ENCODE data around the gene CIITA. TPM values are rescaled to one million over a fixed set of nuclear protein-coding genes. Genes with fewer than 3 reads are reported as not detected.

The CIITA gene
- total RNA-seq, 2 donors from 2014 or later, result 0.26 TPM; not detected in 1

- Mint-ChIP-seq H3K4me3 (no peak overlapping the region), H3K4me1 (peaks cover 5% of the 10 kb centered on the region), H3K27me3 (ENCODE audit: insufficient read depth) (peaks cover 3% of the 10 kb centered on the region), H3K9me3 (no peaks in the 10 kb centered on the region), H3K27ac (no peak overlapping the region), H3K36me3 (ENCODE audit: low read depth) (no peaks in the 10 kb centered on the region)
- no peak overlapping the region for H3K27ac ChIP-seq (ENCODE audit: low read depth, low read length)
- no peak overlapping the region for H3K9ac ChIP-seq (ENCODE audit: extremely low read depth, low read length, poor library complexity, severe bottlenecking)
- no peak overlapping the region for H3K4me3 ChIP-seq (ENCODE audit: low read length)
- peaks cover 8% of the 10 kb centered on the region for H3K4me1 ChIP-seq (ENCODE audit: control insufficient read depth, insufficient read depth, low read length)
- TF ChIP-seq CTCF (conservative IDR thresholded peaks at IDR 0.05), result no peak
- no peaks in the 10 kb centered on the region for H3K27me3 ChIP-seq (ENCODE audit: control insufficient read depth, insufficient read depth, low read length, poor library complexity, severe bottlenecking)
- H3K9me3 ChIP-seq (ENCODE audit: control insufficient read depth, low read length), result no peaks in the 10 kb centered on the region
- DNase-seq, result no peak
- H3K36me3 ChIP-seq (ENCODE audit: control insufficient read depth, insufficient read depth, low read length), result no peaks in the 10 kb centered on the region
These were observed 34.3 kb downstream of the CIITA start for GRCh38 chr16:10911267-10911666.

DNA sequence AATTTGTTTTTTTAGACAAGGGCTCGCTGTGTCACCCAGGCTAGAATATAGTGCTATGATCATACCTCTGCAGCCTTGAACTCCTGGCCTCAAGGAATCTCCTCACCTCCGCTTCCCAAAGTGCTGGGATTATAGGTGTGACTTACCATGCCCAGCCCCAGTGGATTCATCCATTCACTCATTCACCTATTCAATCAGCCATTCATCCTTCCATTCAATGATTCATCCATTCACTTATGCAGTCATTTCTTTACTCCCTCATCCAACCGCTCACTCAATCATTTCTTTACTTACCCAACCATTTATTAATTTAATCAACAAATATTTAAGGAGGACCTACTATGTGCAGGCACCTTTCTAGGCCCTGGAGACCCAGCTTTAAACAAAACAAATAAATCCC is 39.5 kb downstream of the CIITA start:
- H3K9me3 ChIP-seq (ENCODE audit: control insufficient read depth, low read length), result no peaks in the 10 kb centered on the region
- no peak for TF ChIP-seq CTCF (conservative IDR thresholded peaks at IDR 0.05)
- H3K27ac ChIP-seq (ENCODE audit: low read depth, low read length), result no peak overlapping the region
- DNase-seq, result no peak
- no peak overlapping the region for H3K9ac ChIP-seq (ENCODE audit: extremely low read depth, low read length, poor library complexity, severe bottlenecking)
- peaks cover 9% of the 10 kb centered on the region for H3K4me1 ChIP-seq (ENCODE audit: control insufficient read depth, insufficient read depth, low read length)
- H3K4me1 Mint-ChIP-seq, result peaks cover 5% of the 10 kb centered on the region
- H3K27ac Mint-ChIP-seq, result peak overlapping the region; percentile 56
- no peaks in the 10 kb centered on the region for H3K36me3 Mint-ChIP-seq (ENCODE audit: low read depth)
- no peak overlapping the region for H3K4me3 ChIP-seq (ENCODE audit: low read length)
- H3K9me3 Mint-ChIP-seq, result no peaks in the 10 kb centered on the region
- WGBS, 2 experiments (ENCODE audit: insufficient coverage in 1 of 2, insufficient read length in 1 of 2), result 59 to 64% methylated on average over 3 of the region's 3 CpGs
- H3K4me3 Mint-ChIP-seq, result no peak overlapping the region
- no peaks in the 10 kb centered on the region for H3K27me3 Mint-ChIP-seq (ENCODE audit: insufficient read depth)
- H3K36me3 ChIP-seq (ENCODE audit: control insufficient read depth, insufficient read depth, low read length), result no peaks in the 10 kb centered on the region
- H3K27me3 ChIP-seq (ENCODE audit: control insufficient read depth, insufficient read depth, low read length, poor library complexity, severe bottlenecking), result no peaks in the 10 kb centered on the region

DNA sequence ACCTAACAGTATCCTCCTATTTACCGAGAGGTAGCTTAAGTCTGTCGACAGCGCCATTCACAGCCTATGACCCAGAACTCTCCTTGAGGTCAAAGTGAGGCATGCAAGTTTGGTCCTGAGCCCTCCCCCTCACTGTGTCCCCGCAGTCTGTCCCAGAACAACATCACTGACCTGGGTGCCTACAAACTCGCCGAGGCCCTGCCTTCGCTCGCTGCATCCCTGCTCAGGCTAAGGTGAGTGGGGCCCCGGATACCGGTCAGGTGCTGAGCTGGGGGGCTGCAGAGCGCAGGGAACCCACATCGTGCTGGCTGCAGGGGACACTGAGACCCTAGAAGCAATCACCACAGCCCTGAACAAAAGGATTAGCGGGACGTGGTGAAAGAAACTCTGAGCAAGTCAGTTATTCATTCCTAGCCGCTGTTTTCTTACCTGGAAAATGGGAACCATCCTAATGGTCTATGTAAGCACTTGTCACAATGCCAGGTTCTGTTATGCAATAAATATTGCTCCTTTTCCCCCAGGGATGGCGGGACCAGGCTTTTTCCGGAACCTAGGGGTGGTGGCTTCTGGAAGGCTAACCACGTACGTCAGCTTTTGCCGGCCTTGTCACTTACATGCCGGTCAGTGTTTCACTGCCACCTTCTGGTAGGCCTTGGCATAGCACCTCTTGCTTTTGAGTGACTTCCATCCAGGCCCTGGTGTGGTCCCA is 41.4 kb downstream of the CIITA start:
- Mint-ChIP-seq H3K4me1 (peaks cover 5% of the 10 kb centered on the region), H3K4me3 (no peak overlapping the region), H3K27me3 (ENCODE audit: insufficient read depth) (no peaks in the 10 kb centered on the region), H3K36me3 (ENCODE audit: low read depth) (no peaks in the 10 kb centered on the region), H3K9me3 (no peaks in the 10 kb centered on the region), H3K27ac (no peak overlapping the region)
- Histone ChIP-seq H3K36me3 (ENCODE audit: control insufficient read depth, insufficient read depth, low read length) (no peaks in the 10 kb centered on the region), H3K9me3 (ENCODE audit: control insufficient read depth, low read length) (no peaks in the 10 kb centered on the region), H3K9ac (ENCODE audit: extremely low read depth, low read length, poor library complexity, severe bottlenecking) (no peak overlapping the region), H3K27me3 (ENCODE audit: control insufficient read depth, insufficient read depth, low read length, poor library complexity, severe bottlenecking) (no peaks in the 10 kb centered on the region), H3K27ac (ENCODE audit: low read depth, low read length) (no peak overlapping the region), H3K4me1 (ENCODE audit: control insufficient read depth, insufficient read depth, low read length) (peaks cover 9% of the 10 kb centered on the region), H3K4me3 (ENCODE audit: low read length) (no peak overlapping the region)
- peak; percentile 99 for DNase-seq
- peak; percentile 94 for TF ChIP-seq CTCF (conservative IDR thresholded peaks at IDR 0.05)
- WGBS, 2 experiments (ENCODE audit: insufficient coverage in 1 of 2, insufficient read length in 1 of 2), result 60 to 66% methylated on average over 11 to 21 of the region's 21 CpGs

Measured in endodermal cell (in vitro differentiated cells).